ENCODE results near the gene CEP72. TPM values are rescaled to one million over a fixed set of nuclear protein-coding genes. Genes with fewer than 3 reads are reported as not detected.
"Not testable (repeated sequence)": the region's sequence is repeated elsewhere in the genome, so short reads cannot be mapped to it uniquely, and the experiment has no call there.

Gene CEP72
- total RNA-seq, 2 donors from 2014 or later = 35.6 to 36.5 TPM

GRCh38 chr5:683551-684481 lies 71.7 kb downstream of the CEP72 start:
- Mint-ChIP-seq H3K4me1 (no peaks in the 10 kb centered on the region), H3K27me3 (ENCODE audit: insufficient read depth) (peaks cover 54% of the 10 kb centered on the region), H3K4me3 (no peak overlapping the region), H3K9me3 (no peaks in the 10 kb centered on the region), H3K27ac (no peak overlapping the region), H3K36me3 (ENCODE audit: low read depth) (no peaks in the 10 kb centered on the region)
- H3K9me3 ChIP-seq (ENCODE audit: control insufficient read depth, low read length) = no peaks in the 10 kb centered on the region
- no peak for TF ChIP-seq CTCF (conservative IDR thresholded peaks at IDR 0.05)
- no peak overlapping the region for H3K27ac ChIP-seq (ENCODE audit: low read depth, low read length)
- H3K36me3 ChIP-seq (ENCODE audit: control insufficient read depth, insufficient read depth, low read length) = no peaks in the 10 kb centered on the region
- H3K27me3 ChIP-seq (ENCODE audit: control insufficient read depth, insufficient read depth, low read length, poor library complexity, severe bottlenecking) = peaks cover 39% of the 10 kb centered on the region
- no peak overlapping the region for H3K9ac ChIP-seq (ENCODE audit: extremely low read depth, low read length, poor library complexity, severe bottlenecking)
- peak; percentile 39 for DNase-seq
- H3K4me1 ChIP-seq (ENCODE audit: control insufficient read depth, insufficient read depth, low read length) = no peaks in the 10 kb centered on the region
- 87 to 93% methylated on average over 24 to 30 of the region's 30 CpGs for WGBS, 2 experiments (ENCODE audit: insufficient coverage in 1 of 2, insufficient read length in 1 of 2)
- H3K4me3 ChIP-seq (ENCODE audit: low read length) = no peak overlapping the region

GRCh38 chr5:684751-685216 lies 72.6 kb downstream of the CEP72 start:
- no peaks in the 10 kb centered on the region for H3K36me3 Mint-ChIP-seq (ENCODE audit: low read depth)
- no peaks in the 10 kb centered on the region for H3K4me1 Mint-ChIP-seq
- no peaks in the 10 kb centered on the region for H3K4me1 ChIP-seq (ENCODE audit: control insufficient read depth, insufficient read depth, low read length)
- H3K9me3 Mint-ChIP-seq = no peaks in the 10 kb centered on the region
- H3K4me3 ChIP-seq (ENCODE audit: low read length) = no peak overlapping the region
- peak; percentile 35 for DNase-seq
- H3K9ac ChIP-seq (ENCODE audit: extremely low read depth, low read length, poor library complexity, severe bottlenecking) = no peak overlapping the region
- no peak for TF ChIP-seq CTCF (conservative IDR thresholded peaks at IDR 0.05)
- H3K27ac ChIP-seq (ENCODE audit: low read depth, low read length) = no peak overlapping the region
- H3K4me3 Mint-ChIP-seq = no peak overlapping the region
- WGBS, 2 experiments (ENCODE audit: insufficient coverage in 1 of 2, insufficient read length in 1 of 2) = 87 to 91% methylated on average over 11 to 17 of the region's 17 CpGs
- H3K36me3 ChIP-seq (ENCODE audit: control insufficient read depth, insufficient read depth, low read length) = no peaks in the 10 kb centered on the region
- no peak overlapping the region for H3K27ac Mint-ChIP-seq
- no peaks in the 10 kb centered on the region for H3K9me3 ChIP-seq (ENCODE audit: control insufficient read depth, low read length)
- H3K27me3 ChIP-seq (ENCODE audit: control insufficient read depth, insufficient read depth, low read length, poor library complexity, severe bottlenecking) = peaks cover 39% of the 10 kb centered on the region
- H3K27me3 Mint-ChIP-seq (ENCODE audit: insufficient read depth) = peaks cover 48% of the 10 kb centered on the region

GRCh38 chr5:685262-686171 lies 73.4 kb downstream of the CEP72 start:
- no peak overlapping the region for H3K27ac ChIP-seq (ENCODE audit: low read depth, low read length)
- peak; percentile 24 for DNase-seq
- WGBS, 2 experiments (ENCODE audit: insufficient coverage in 1 of 2, insufficient read length in 1 of 2) = 84 to 89% methylated on average over 11 to 24 of the region's 24 CpGs

GRCh38 chr5:686172-686523 lies 74.0 kb downstream of the CEP72 start:
- not testable (repeated sequence) for H3K9me3 Mint-ChIP-seq; H3K36me3 Mint-ChIP-seq (ENCODE audit: low read depth); DNase-seq; H3K4me1 ChIP-seq (ENCODE audit: control insufficient read depth, insufficient read depth, low read length); H3K9ac ChIP-seq (ENCODE audit: extremely low read depth, low read length, poor library complexity, severe bottlenecking); H3K4me3 ChIP-seq (ENCODE audit: low read length); H3K4me3 Mint-ChIP-seq; H3K27ac Mint-ChIP-seq; H3K27ac ChIP-seq (ENCODE audit: low read depth, low read length); H3K36me3 ChIP-seq (ENCODE audit: control insufficient read depth, insufficient read depth, low read length); H3K9me3 ChIP-seq (ENCODE audit: control insufficient read depth, low read length); H3K4me1 Mint-ChIP-seq
- WGBS, 2 experiments (ENCODE audit: insufficient coverage in 1 of 2, insufficient read length in 1 of 2) = 93% methylated on average over 12 of the region's 12 CpGs; no CpG with 5 or more reads in 1 of the 2 experiments
- H3K27me3 Mint-ChIP-seq (ENCODE audit: insufficient read depth) = peaks cover 43% of the 10 kb centered on the region
- peaks cover 39% of the 10 kb centered on the region for H3K27me3 ChIP-seq (ENCODE audit: control insufficient read depth, insufficient read depth, low read length, poor library complexity, severe bottlenecking)

More at GRCh38 chr5:685262-686171, 73.4 kb downstream of the CEP72 start:
- Mint-ChIP-seq H3K9me3 (no peaks in the 10 kb centered on the region), H3K27me3 (ENCODE audit: insufficient read depth) (peaks cover 48% of the 10 kb centered on the region), H3K4me3 (no peak overlapping the region), H3K27ac (no peak overlapping the region), H3K36me3 (ENCODE audit: low read depth) (no peaks in the 10 kb centered on the region), H3K4me1 (no peaks in the 10 kb centered on the region)
- Histone ChIP-seq H3K4me3 (ENCODE audit: low read length) (no peak overlapping the region), H3K9ac (ENCODE audit: extremely low read depth, low read length, poor library complexity, severe bottlenecking) (no peak overlapping the region), H3K4me1 (ENCODE audit: control insufficient read depth, insufficient read depth, low read length) (no peaks in the 10 kb centered on the region), H3K27me3 (ENCODE audit: control insufficient read depth, insufficient read depth, low read length, poor library complexity, severe bottlenecking) (peaks cover 39% of the 10 kb centered on the region), H3K36me3 (ENCODE audit: control insufficient read depth, insufficient read depth, low read length) (no peaks in the 10 kb centered on the region), H3K9me3 (ENCODE audit: control insufficient read depth, low read length) (no peaks in the 10 kb centered on the region)
- no peak for TF ChIP-seq CTCF (conservative IDR thresholded peaks at IDR 0.05)

All from endodermal cell (in vitro differentiated cells).